ENCODE data around the gene SPACA1. TPM values are rescaled to one million over a fixed set of nuclear protein-coding genes. Genes with fewer than 3 reads are reported as not detected.

SPACA1 gene
- total RNA-seq, 5 donors from 2014 or later (not counting 1 experiment from before 2014, with no cell fraction given) = not detected

DNA sequence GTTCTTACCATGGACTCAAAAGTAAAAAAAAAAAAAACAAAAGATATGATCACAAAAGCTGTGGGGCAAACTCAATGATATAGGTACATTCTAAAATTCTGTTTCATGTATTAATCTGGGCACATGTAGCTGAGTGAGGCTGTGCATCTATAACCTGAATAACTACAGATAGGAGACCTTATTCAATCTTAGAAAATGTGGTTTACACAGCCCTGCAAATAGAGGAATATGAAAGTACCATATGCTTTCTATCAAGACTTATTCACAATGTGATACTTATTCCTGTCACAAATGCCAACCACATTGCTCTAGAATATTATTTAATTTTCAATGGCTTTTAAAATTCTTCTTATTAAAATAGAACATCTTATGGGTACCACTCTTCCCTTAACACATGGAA, 3.1 kb upstream of the SPACA1 start:
- H3K4me3 Mint-ChIP-seq = no peak overlapping the region
- no peak overlapping the region for H3K27ac Mint-ChIP-seq
- Histone ChIP-seq H3K27ac (ENCODE audit: low read length) (no peak overlapping the region), H3K4me1 (ENCODE audit: control insufficient read depth in 1 of 2, extremely low read depth in 1 of 2, insufficient read depth in 2 of 2, low read length in 2 of 2) (no peaks in the 10 kb centered on the region), H3K9me3 (no peaks in the 10 kb centered on the region), H3K4me3 (ENCODE audit: control insufficient read depth in 1 of 2, extremely low read depth in 1 of 2, low read length in 1 of 2) (no peak overlapping the region), H3K36me3 (ENCODE audit: control insufficient read depth in 2 of 2, extremely low read depth in 1 of 2, insufficient read depth in 1 of 2, low read length in 1 of 2) (no peaks in the 10 kb centered on the region), H3K27me3 (replicated peaks in 1 of 2; ENCODE audit: control insufficient read depth in 2 of 2, extremely low read depth in 1 of 2, insufficient read depth in 2 of 2, low read length in 1 of 2) (peaks cover 0 to 2% of the 10 kb centered on the region in 2 experiments)
- peaks cover 20 to 24% of the 10 kb centered on the region in 2 donors for H3K27me3 Mint-ChIP-seq
- ChIA-PET CTCF (interaction anchor here in 1 of 2 donors (0.6 kb wide), 1 partner anchor 9 kb away, joined by 3 read pairs; no protein-coding TSS in a partner anchor), POLR2A (no interaction called here)
- H3K4me1 Mint-ChIP-seq = peaks cover 0 to 2% (median 0%) of the 10 kb centered on the region in 3 donors
- peaks cover 0 to 3% (median 0%) of the 10 kb centered on the region in 3 donors for H3K9me3 Mint-ChIP-seq
- no peak for DNase-seq
- no peak for ATAC-seq (replicated peaks in 1 of 4)
- no peaks in the 10 kb centered on the region for H3K36me3 Mint-ChIP-seq

DNA sequence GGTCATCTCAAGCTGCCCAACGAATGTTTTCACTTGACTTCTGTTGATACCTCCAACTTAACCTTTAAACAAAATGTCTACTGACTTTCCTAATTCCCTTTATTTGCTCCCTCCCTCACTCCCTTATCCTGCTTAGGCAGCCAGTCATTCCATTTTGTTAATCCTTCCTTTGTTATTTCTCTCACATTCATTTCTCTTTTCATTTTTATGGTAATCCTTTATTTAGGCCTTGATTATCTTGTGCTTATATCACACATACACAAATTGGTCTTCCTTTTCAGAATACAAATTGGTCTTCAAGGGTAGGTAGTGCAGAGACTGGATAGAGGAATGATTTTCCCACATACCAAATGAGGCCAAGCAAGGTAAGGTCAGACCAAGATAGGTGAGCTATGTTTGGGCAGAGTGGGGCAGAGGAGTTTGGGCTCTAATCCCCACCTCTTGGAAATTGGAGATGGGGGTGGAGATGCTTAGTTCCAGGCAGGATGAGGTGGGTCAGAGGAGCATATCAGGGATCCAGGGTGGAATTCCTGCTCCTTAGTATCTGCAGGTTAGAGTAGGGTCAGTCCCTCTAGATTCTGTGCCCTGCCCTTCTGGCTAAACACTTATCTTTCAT, 2.0 kb upstream of the SPACA1 start:
- H3K27me3 ChIP-seq (replicated peaks in 1 of 2; ENCODE audit: control insufficient read depth in 2 of 2, extremely low read depth in 1 of 2, insufficient read depth in 2 of 2, low read length in 1 of 2) = peaks cover 0 to 2% of the 10 kb centered on the region in 2 experiments
- CTCF ChIA-PET = no interaction called here
- 63% methylated on average over 1 of the region's 1 CpG for WGBS (ENCODE audit: insufficient coverage)

DNA sequence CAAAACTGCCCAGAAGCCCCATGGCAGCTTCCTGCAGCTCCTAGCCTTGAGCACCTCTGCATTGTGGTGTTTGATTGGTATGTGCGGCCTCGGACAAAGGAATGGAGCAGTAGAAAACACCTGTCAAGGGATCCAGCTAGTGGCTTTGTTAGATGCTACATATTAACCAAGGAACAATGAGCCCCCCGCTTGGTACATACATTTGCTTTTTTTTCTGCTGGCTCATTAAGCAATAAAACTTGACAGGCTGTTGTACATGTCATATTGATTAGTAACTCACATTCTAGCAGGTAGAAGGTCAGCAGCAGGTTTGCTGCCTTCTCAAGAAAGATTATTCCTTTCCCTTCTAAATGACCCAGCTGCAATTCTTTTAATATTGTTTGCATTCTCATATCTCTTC, 937 bp downstream of the SPACA1 start:
- WGBS (ENCODE audit: insufficient coverage) = 86% methylated on average over 3 of the region's 3 CpGs
- DNase-seq = no peak
- Mint-ChIP-seq H3K4me3 (no peak overlapping the region), H3K36me3 (no peaks in the 10 kb centered on the region), H3K9me3 (peaks cover 0 to 3% (median 0%) of the 10 kb centered on the region in 3 donors), H3K4me1 (peaks cover 0 to 2% (median 0%) of the 10 kb centered on the region in 3 donors), H3K27ac (no peak overlapping the region), H3K27me3 (peaks cover 19 to 22% of the 10 kb centered on the region in 2 donors)
- H3K9me3 ChIP-seq = no peaks in the 10 kb centered on the region
- ChIA-PET POLR2A (interaction anchor here in 1 of 2 donors (0.6 kb wide), 1 partner anchor 1840 kb away, joined by 3 read pairs; no protein-coding TSS in a partner anchor), CTCF (no interaction called here)
- H3K36me3 ChIP-seq (ENCODE audit: control insufficient read depth in 2 of 2, extremely low read depth in 1 of 2, insufficient read depth in 1 of 2, low read length in 1 of 2) = no peaks in the 10 kb centered on the region
- no peak overlapping the region for H3K4me3 ChIP-seq (ENCODE audit: control insufficient read depth in 1 of 2, extremely low read depth in 1 of 2, low read length in 1 of 2)
- H3K27ac ChIP-seq (ENCODE audit: low read length) = no peak overlapping the region
- ATAC-seq (replicated peaks in 1 of 4) = no peak
- H3K27me3 ChIP-seq (replicated peaks in 1 of 2; ENCODE audit: control insufficient read depth in 2 of 2, extremely low read depth in 1 of 2, insufficient read depth in 2 of 2, low read length in 1 of 2) = peaks cover 0 to 5% of the 10 kb centered on the region in 2 experiments
- no peaks in the 10 kb centered on the region for H3K4me1 ChIP-seq (ENCODE audit: control insufficient read depth in 1 of 2, extremely low read depth in 1 of 2, insufficient read depth in 2 of 2, low read length in 2 of 2)

More for the DNA sequence above, 2.0 kb upstream of the SPACA1 start:
- Histone ChIP-seq H3K36me3 (ENCODE audit: control insufficient read depth in 2 of 2, extremely low read depth in 1 of 2, insufficient read depth in 1 of 2, low read length in 1 of 2) (no peaks in the 10 kb centered on the region), H3K27ac (ENCODE audit: low read length) (no peak overlapping the region), H3K4me1 (ENCODE audit: control insufficient read depth in 1 of 2, extremely low read depth in 1 of 2, insufficient read depth in 2 of 2, low read length in 2 of 2) (no peaks in the 10 kb centered on the region), H3K4me3 (ENCODE audit: control insufficient read depth in 1 of 2, extremely low read depth in 1 of 2, low read length in 1 of 2) (no peak overlapping the region), H3K9me3 (no peaks in the 10 kb centered on the region)
- DNase-seq (no peak), ATAC-seq (replicated peaks in 1 of 4) (no peak)
- peaks cover 0 to 3% (median 0%) of the 10 kb centered on the region in 3 donors for H3K9me3 Mint-ChIP-seq
- H3K27ac Mint-ChIP-seq = no peak overlapping the region
- POLR2A ChIA-PET = no interaction called here
- peaks cover 0 to 2% (median 0%) of the 10 kb centered on the region in 3 donors for H3K4me1 Mint-ChIP-seq
- H3K36me3 Mint-ChIP-seq = no peaks in the 10 kb centered on the region
- H3K4me3 Mint-ChIP-seq = no peak overlapping the region
- H3K27me3 Mint-ChIP-seq = peaks cover 20 to 22% of the 10 kb centered on the region in 2 donors

DNA sequence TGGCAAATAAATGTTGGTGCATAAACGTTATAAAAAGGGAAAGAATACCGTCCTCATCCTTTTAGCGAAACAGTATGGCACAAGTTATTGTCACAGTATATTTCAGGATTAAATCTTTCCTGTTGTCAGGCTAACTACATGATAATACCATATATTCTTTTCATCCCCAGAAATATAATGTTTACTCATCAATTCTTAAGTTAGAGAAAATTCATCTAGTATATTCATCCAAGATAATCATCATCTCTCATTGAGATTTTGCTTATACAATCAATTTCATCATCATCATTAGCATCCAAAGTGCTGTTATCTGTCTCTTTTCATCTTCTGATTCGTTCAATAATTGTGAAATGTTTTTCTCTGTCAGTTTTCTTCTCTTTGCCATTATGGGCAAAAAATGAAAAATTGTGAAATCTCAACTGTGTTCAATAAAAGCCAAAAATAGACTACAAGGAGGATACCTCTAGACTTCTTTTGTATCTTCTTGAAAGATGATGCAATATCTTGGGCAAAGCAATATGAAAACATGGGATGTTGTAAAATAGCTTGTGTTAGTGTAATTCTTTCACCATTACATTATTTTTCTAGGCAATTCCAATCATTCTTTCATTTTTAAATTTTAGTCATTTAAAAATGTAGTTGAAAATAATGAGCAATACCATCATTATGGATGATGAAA, 2.6 kb downstream of the SPACA1 start:
- CTCF ChIA-PET = no interaction called here

DNA sequence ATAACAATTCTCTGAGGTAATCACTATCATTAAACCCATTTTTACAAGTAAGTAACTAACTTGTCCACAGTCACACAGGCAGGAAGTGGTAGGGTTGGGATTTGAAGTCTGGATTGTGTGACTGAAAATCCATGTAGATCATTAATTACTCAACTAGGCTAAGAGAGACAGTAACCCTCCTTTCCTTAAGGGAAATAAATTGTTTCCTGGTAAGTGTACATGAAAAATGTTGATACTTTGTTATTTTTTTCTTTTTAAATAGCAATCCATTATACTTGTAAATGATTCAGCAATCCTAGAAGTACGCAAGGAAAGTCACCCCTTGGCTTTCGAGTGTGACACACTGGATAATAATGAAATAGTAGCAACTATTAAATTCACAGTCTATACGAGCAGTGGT, 11.6 kb downstream of the SPACA1 start:
- Histone ChIP-seq H3K27ac (ENCODE audit: low read length) (no peak overlapping the region), H3K36me3 (ENCODE audit: control insufficient read depth in 2 of 2, extremely low read depth in 1 of 2, insufficient read depth in 1 of 2, low read length in 1 of 2) (no peaks in the 10 kb centered on the region), H3K4me3 (ENCODE audit: control insufficient read depth in 1 of 2, extremely low read depth in 1 of 2, low read length in 1 of 2) (no peak overlapping the region), H3K27me3 (replicated peaks in 1 of 2; ENCODE audit: control insufficient read depth in 2 of 2, extremely low read depth in 1 of 2, insufficient read depth in 2 of 2, low read length in 1 of 2) (peaks cover 0 to 2% of the 10 kb centered on the region in 2 experiments), H3K4me1 (ENCODE audit: control insufficient read depth in 1 of 2, extremely low read depth in 1 of 2, insufficient read depth in 2 of 2, low read length in 2 of 2) (no peaks in the 10 kb centered on the region), H3K9me3 (no peaks in the 10 kb centered on the region)
- no peaks in the 10 kb centered on the region for H3K36me3 Mint-ChIP-seq
- no peak overlapping the region for H3K27ac Mint-ChIP-seq
- DNase-seq = no peak
- H3K4me3 Mint-ChIP-seq = no peak overlapping the region
- H3K4me1 Mint-ChIP-seq = no peaks in the 10 kb centered on the region
- ChIA-PET POLR2A (no interaction called here), CTCF (no interaction called here)
- H3K27me3 Mint-ChIP-seq = peaks cover 9 to 15% of the 10 kb centered on the region in 2 donors
- ATAC-seq (replicated peaks in 1 of 4) = no peak
- no CpG with 5 or more reads among the region's 3 CpGs for WGBS (ENCODE audit: insufficient coverage)
- H3K9me3 Mint-ChIP-seq = peaks cover 0 to 3% (median 0%) of the 10 kb centered on the region in 3 donors

More for the DNA sequence above, 2.6 kb downstream of the SPACA1 start:
- Mint-ChIP-seq H3K27ac (no peak overlapping the region), H3K4me3 (no peak overlapping the region), H3K36me3 (no peaks in the 10 kb centered on the region), H3K9me3 (peaks cover 0 to 3% (median 0%) of the 10 kb centered on the region in 3 donors), H3K27me3 (peaks cover 19 to 22% of the 10 kb centered on the region in 2 donors), H3K4me1 (peaks cover 0 to 2% (median 0%) of the 10 kb centered on the region in 3 donors)
- ATAC-seq (replicated peaks in 1 of 4) (no peak), DNase-seq (no peak)
- no peaks in the 10 kb centered on the region for H3K4me1 ChIP-seq (ENCODE audit: control insufficient read depth in 1 of 2, extremely low read depth in 1 of 2, insufficient read depth in 2 of 2, low read length in 2 of 2)
- no peak overlapping the region for H3K4me3 ChIP-seq (ENCODE audit: control insufficient read depth in 1 of 2, extremely low read depth in 1 of 2, low read length in 1 of 2)
- no peak overlapping the region for H3K27ac ChIP-seq (ENCODE audit: low read length)
- WGBS (ENCODE audit: insufficient coverage) = no CpG with 5 or more reads among the region's 4 CpGs
- H3K9me3 ChIP-seq = no peaks in the 10 kb centered on the region
- peaks cover 0 to 5% of the 10 kb centered on the region in 2 experiments for H3K27me3 ChIP-seq (replicated peaks in 1 of 2; ENCODE audit: control insufficient read depth in 2 of 2, extremely low read depth in 1 of 2, insufficient read depth in 2 of 2, low read length in 1 of 2)
- H3K36me3 ChIP-seq (ENCODE audit: control insufficient read depth in 2 of 2, extremely low read depth in 1 of 2, insufficient read depth in 1 of 2, low read length in 1 of 2) = no peaks in the 10 kb centered on the region
- POLR2A ChIA-PET = no interaction called here

DNA sequence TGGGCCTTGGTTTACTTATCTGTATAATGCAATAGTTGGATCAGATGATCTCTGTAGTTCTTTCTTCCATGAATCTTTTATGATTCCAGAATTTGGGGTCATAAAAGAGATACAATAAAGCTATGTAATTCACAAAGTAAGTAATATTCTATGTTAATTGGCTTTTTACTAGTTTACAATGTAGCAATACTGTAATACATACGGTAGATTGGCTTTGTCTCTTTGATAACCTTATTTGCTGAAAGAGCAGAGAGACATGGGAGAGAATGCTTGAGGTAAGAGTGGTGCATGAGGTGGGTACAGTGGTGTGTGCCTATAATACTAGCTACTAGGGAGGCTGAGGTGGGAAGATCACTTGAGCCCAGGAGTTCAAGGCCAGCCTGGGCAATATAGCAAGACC, 14.7 kb downstream of the SPACA1 start:
- WGBS (ENCODE audit: insufficient coverage) = no CpG with 5 or more reads among the region's 1 CpG
- Histone ChIP-seq H3K27me3 (replicated peaks in 1 of 2; ENCODE audit: control insufficient read depth in 2 of 2, extremely low read depth in 1 of 2, insufficient read depth in 2 of 2, low read length in 1 of 2) (peaks cover 0 to 2% of the 10 kb centered on the region in 2 experiments), H3K27ac (ENCODE audit: low read length) (no peak overlapping the region), H3K4me1 (ENCODE audit: control insufficient read depth in 1 of 2, extremely low read depth in 1 of 2, insufficient read depth in 2 of 2, low read length in 2 of 2) (no peaks in the 10 kb centered on the region), H3K4me3 (ENCODE audit: control insufficient read depth in 1 of 2, extremely low read depth in 1 of 2, low read length in 1 of 2) (no peak overlapping the region), H3K36me3 (ENCODE audit: control insufficient read depth in 2 of 2, extremely low read depth in 1 of 2, insufficient read depth in 1 of 2, low read length in 1 of 2) (no peaks in the 10 kb centered on the region), H3K9me3 (no peaks in the 10 kb centered on the region)
- no peak overlapping the region for H3K27ac Mint-ChIP-seq
- POLR2A ChIA-PET = no interaction called here
- CTCF ChIA-PET = interaction anchor here in 1 of 2 donors (0.6 kb wide), 1 partner anchor 9 kb away, joined by 3 read pairs; no protein-coding TSS in a partner anchor
- H3K4me3 Mint-ChIP-seq = no peak overlapping the region
- H3K36me3 Mint-ChIP-seq = no peaks in the 10 kb centered on the region
- H3K9me3 Mint-ChIP-seq = no peaks in the 10 kb centered on the region
- no peak for ATAC-seq (replicated peaks in 1 of 4)
- peaks cover 3 to 8% of the 10 kb centered on the region in 2 donors for H3K27me3 Mint-ChIP-seq
- no peak for DNase-seq
- H3K4me1 Mint-ChIP-seq = no peaks in the 10 kb centered on the region
